Central memory CD8-positive, alpha-beta T cell (primary cell): ENCODE measurements around the gene GABRG3.

ENCODE experiments used
- ATAC-seq: fragments of 150-1000 bp; cut with Tn5 transposase; replicated peaks from 2 replicates; pipeline ENCODE4 v1.10.0; 2022; ENCODE audit warnings: mild to moderate bottlenecking, moderate FRiP score, moderate number of reproducible peaks; ENCODE audit not compliant: poor library complexity, severe bottlenecking; ENCODE audit errors: extremely low read depth
- DNase-seq, 2 donors: peaks; one replicate each; pipeline ENCODE4 v3.0.0; 2021; ENCODE audit warnings: low spot score in 2 of 2
- H3K27ac Mint-ChIP-seq: one replicate; pipeline ENCODE4 v1.8.0; 2022; ENCODE audit warnings: low read depth, mild to moderate bottlenecking, moderate library complexity, mixed read lengths
- H3K27me3 Mint-ChIP-seq: one replicate; pipeline ENCODE4 v1.8.0; 2022; ENCODE audit warnings: mixed read lengths
- H3K36me3 Mint-ChIP-seq: one replicate; pipeline ENCODE4 v1.8.0; 2022; ENCODE audit warnings: mild to moderate bottlenecking, moderate library complexity, mixed read lengths; ENCODE audit not compliant: insufficient read depth
- H3K4me1 Mint-ChIP-seq: one replicate; pipeline ENCODE4 v1.8.0; 2022; ENCODE audit warnings: mixed read lengths
- H3K4me3 Mint-ChIP-seq: one replicate; pipeline ENCODE4 v1.8.0; 2022; ENCODE audit warnings: mild to moderate bottlenecking, moderate library complexity, mixed read lengths
- H3K9me3 Mint-ChIP-seq: one replicate; pipeline ENCODE4 v1.8.0; 2022; ENCODE audit warnings: mixed read lengths

Gene GABRG3

DNA sequence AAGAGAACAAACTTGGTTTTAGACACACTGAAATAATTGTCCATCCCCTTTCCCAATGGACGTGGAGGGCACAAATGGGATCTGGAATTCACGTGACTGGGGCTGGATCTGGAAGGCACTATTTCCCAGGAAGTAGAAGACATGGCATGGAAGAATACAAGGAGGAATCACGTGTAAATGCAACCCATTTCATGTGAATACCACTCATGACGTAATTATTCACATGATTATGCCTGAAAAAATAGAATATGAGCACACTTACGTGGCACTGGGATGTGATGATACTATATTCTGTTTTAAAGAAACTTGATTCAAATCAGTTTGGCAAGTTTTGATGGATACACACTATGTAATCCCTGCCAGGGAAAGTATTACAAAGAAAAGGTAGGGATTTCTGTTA is 477.3 kb downstream of the GABRG3 start:
- Mint-ChIP-seq H3K9me3 (peaks cover 16% of the 10 kb centered on the region), H3K4me1 (no peaks in the 10 kb centered on the region), H3K27ac (no peak overlapping the region), H3K36me3 (no peaks in the 10 kb centered on the region), H3K4me3 (no peak overlapping the region), H3K27me3 (no peaks in the 10 kb centered on the region)
- DNase-seq (no peak), ATAC-seq (no peak)

- no peaks in the 10 kb centered on the region for H3K27me3 Mint-ChIP-seq
- no peak for DNase-seq
- no peaks in the 10 kb centered on the region for H3K4me1 Mint-ChIP-seq
- H3K27ac Mint-ChIP-seq, result no peak overlapping the region
- H3K4me3 Mint-ChIP-seq, result no peak overlapping the region
- peaks cover 16% of the 10 kb centered on the region for H3K9me3 Mint-ChIP-seq
- H3K36me3 Mint-ChIP-seq, result no peaks in the 10 kb centered on the region
- no peak for ATAC-seq
These were observed 478.0 kb downstream of the GABRG3 start for GRCh38 chr15:27448986-27449385.

GRCh38 chr15:27449941-27450340 is 479.0 kb downstream of the GABRG3 start:
- no peak for ATAC-seq
- H3K4me1 Mint-ChIP-seq, result no peaks in the 10 kb centered on the region
- no peaks in the 10 kb centered on the region for H3K27me3 Mint-ChIP-seq
- H3K27ac Mint-ChIP-seq, result no peak overlapping the region
- H3K9me3 Mint-ChIP-seq, result peaks cover 16% of the 10 kb centered on the region
- no peak overlapping the region for H3K4me3 Mint-ChIP-seq
- no peak for DNase-seq
- H3K36me3 Mint-ChIP-seq, result no peaks in the 10 kb centered on the region

- H3K36me3 Mint-ChIP-seq, result no peaks in the 10 kb centered on the region
- no peak overlapping the region for H3K4me3 Mint-ChIP-seq
- no peaks in the 10 kb centered on the region for H3K4me1 Mint-ChIP-seq
- H3K9me3 Mint-ChIP-seq, result peaks cover 11% of the 10 kb centered on the region
- ATAC-seq (no peak), DNase-seq (no peak)
- H3K27me3 Mint-ChIP-seq, result no peaks in the 10 kb centered on the region
- no peak overlapping the region for H3K27ac Mint-ChIP-seq
These were observed 483.5 kb downstream of the GABRG3 start for GRCh38 chr15:27454281-27455075.

GRCh38 chr15:27456807-27457206 is 485.8 kb downstream of the GABRG3 start:
- no peak overlapping the region for H3K4me3 Mint-ChIP-seq
- H3K36me3 Mint-ChIP-seq, result no peaks in the 10 kb centered on the region
- no peaks in the 10 kb centered on the region for H3K27me3 Mint-ChIP-seq
- DNase-seq (no peak), ATAC-seq (no peak)
- peaks cover 9% of the 10 kb centered on the region for H3K9me3 Mint-ChIP-seq
- no peaks in the 10 kb centered on the region for H3K4me1 Mint-ChIP-seq
- H3K27ac Mint-ChIP-seq, result no peak overlapping the region

DNA sequence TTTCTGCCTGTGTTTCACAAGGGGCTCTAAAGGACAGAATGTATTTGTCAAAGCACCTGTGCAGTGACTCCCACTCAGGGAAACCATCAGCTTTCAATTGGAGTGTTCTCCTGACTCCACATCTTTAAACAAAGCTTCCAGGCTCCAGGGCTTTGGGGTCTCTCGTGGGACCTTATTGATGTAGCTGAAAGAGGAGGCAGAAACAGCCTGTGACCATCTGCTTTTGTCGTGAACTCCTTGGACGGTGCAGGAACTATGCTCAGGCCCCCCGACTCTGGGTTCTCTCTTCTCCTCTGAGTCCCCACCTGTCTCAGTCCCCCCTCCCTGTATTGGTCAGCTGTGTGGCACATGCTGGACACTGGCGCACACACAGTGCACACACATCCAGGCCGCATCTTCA is 486.8 kb downstream of the GABRG3 start:
- no peaks in the 10 kb centered on the region for H3K36me3 Mint-ChIP-seq
- peaks cover 12% of the 10 kb centered on the region for H3K9me3 Mint-ChIP-seq
- H3K27me3 Mint-ChIP-seq, result no peaks in the 10 kb centered on the region
- H3K4me3 Mint-ChIP-seq, result no peak overlapping the region
- H3K27ac Mint-ChIP-seq, result no peak overlapping the region
- DNase-seq, result no peak
- ATAC-seq, result no peak
- H3K4me1 Mint-ChIP-seq, result no peaks in the 10 kb centered on the region

- no peaks in the 10 kb centered on the region for H3K27me3 Mint-ChIP-seq
- no peak overlapping the region for H3K27ac Mint-ChIP-seq
- H3K9me3 Mint-ChIP-seq, result peaks cover 12% of the 10 kb centered on the region
- H3K36me3 Mint-ChIP-seq, result no peaks in the 10 kb centered on the region
- no peak overlapping the region for H3K4me3 Mint-ChIP-seq
- H3K4me1 Mint-ChIP-seq, result no peaks in the 10 kb centered on the region
- DNase-seq (no peak), ATAC-seq (no peak)
These were observed 487.5 kb downstream of the GABRG3 start for GRCh38 chr15:27458345-27459084.

- Mint-ChIP-seq H3K36me3 (no peaks in the 10 kb centered on the region), H3K4me1 (no peaks in the 10 kb centered on the region), H3K27me3 (no peaks in the 10 kb centered on the region), H3K27ac (no peak overlapping the region), H3K9me3 (peaks cover 16% of the 10 kb centered on the region), H3K4me3 (no peak overlapping the region)
- ATAC-seq (no peak), DNase-seq (no peak)
These were observed 488.9 kb downstream of the GABRG3 start for GRCh38 chr15:27459836-27460235.

DNA sequence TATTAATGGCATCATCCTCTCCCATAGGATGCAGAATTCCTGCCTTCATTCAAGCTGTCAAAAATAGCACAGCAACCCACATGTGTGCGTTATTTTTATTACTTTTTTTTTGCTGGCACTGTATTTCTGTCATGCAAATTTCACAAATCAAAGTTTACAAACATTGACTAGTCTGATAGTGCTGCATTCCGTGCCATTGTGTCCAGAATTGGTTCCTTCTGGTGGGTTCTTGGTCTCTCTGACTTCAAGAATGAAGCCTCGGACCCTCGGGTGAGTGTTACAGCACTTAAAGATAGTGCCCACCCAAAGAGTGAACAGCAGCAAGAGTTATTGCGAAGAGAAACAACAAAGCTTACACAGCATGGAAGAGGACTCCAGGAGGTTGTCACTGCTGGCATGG is 490.2 kb downstream of the GABRG3 start:
- no peaks in the 10 kb centered on the region for H3K27me3 Mint-ChIP-seq
- DNase-seq (no peak), ATAC-seq (no peak)
- no peaks in the 10 kb centered on the region for H3K36me3 Mint-ChIP-seq
- H3K27ac Mint-ChIP-seq, result no peak overlapping the region
- no peaks in the 10 kb centered on the region for H3K4me1 Mint-ChIP-seq
- H3K4me3 Mint-ChIP-seq, result no peak overlapping the region
- H3K9me3 Mint-ChIP-seq, result peaks cover 16% of the 10 kb centered on the region

- H3K4me1 Mint-ChIP-seq, result no peaks in the 10 kb centered on the region
- no peak overlapping the region for H3K4me3 Mint-ChIP-seq
- peaks cover 30% of the 10 kb centered on the region for H3K9me3 Mint-ChIP-seq
- DNase-seq, result no peak
- ATAC-seq, result no peak
- no peaks in the 10 kb centered on the region for H3K36me3 Mint-ChIP-seq
- H3K27ac Mint-ChIP-seq, result no peak overlapping the region
- H3K27me3 Mint-ChIP-seq, result no peaks in the 10 kb centered on the region
These were observed 492.6 kb downstream of the GABRG3 start for GRCh38 chr15:27463525-27464088.

GRCh38 chr15:27464941-27465612 is 494.1 kb downstream of the GABRG3 start:
- H3K4me3 Mint-ChIP-seq, result no peak overlapping the region
- DNase-seq (no peak), ATAC-seq (no peak)

DNA sequence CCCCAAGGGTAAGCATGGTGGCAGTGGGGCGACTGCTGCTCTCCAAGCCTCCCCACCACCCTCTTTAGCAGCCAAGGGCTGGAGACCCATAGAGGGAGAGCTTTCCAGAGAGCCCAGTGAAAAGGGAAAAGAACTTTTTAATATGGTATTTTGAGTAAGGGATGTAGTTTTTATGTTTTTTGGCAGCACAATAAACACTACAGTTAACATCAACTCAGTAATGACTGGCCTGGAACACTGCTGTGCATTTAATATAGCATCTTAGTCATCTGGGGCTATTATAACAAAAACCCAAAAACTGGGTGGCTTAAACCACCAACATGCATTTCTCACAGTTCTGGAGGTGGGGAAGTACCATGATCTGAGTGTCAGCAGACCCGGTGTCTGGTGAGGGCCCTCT is 495.8 kb downstream of the GABRG3 start:
- H3K27me3 Mint-ChIP-seq, result no peaks in the 10 kb centered on the region

More at GRCh38 chr15:27464941-27465612, 494.1 kb downstream of the GABRG3 start:
- Mint-ChIP-seq H3K9me3 (peaks cover 24% of the 10 kb centered on the region), H3K27me3 (no peaks in the 10 kb centered on the region), H3K36me3 (no peaks in the 10 kb centered on the region), H3K4me1 (no peaks in the 10 kb centered on the region), H3K27ac (no peak overlapping the region)

More for the DNA sequence above, 495.8 kb downstream of the GABRG3 start:
- peaks cover 23% of the 10 kb centered on the region for H3K9me3 Mint-ChIP-seq
- H3K4me1 Mint-ChIP-seq, result no peaks in the 10 kb centered on the region
- no peak overlapping the region for H3K4me3 Mint-ChIP-seq
- H3K27ac Mint-ChIP-seq, result no peak overlapping the region
- ATAC-seq, result no peak
- no peak for DNase-seq
- no peaks in the 10 kb centered on the region for H3K36me3 Mint-ChIP-seq
